Measurements from ENCODE around the gene VAPA. TPM values are rescaled to one million over a fixed set of nuclear protein-coding genes. Genes with fewer than 3 reads are reported as not detected.

Gene VAPA
- total and polyA plus RNA-seq, 2 donors (not counting 1 experiment from before 2014, with no cell fraction given), result 235 to 420 TPM

GRCh38 chr18:9926223-9926894, 12.5 kb downstream of the VAPA start:
- peaks cover 17% of the 10 kb centered on the region for H4K20me1 ChIP-seq (ENCODE audit: control insufficient read depth, extremely low read depth, insufficient read depth, low read length)
- H3K27ac ChIP-seq (ENCODE audit: insufficient read depth, low read length), result no peak overlapping the region
- no peaks in the 10 kb centered on the region for H3K9me3 ChIP-seq (ENCODE audit: control insufficient read depth, insufficient read depth, low read depth, low read length)
- no peaks in the 10 kb centered on the region for H3K27me3 ChIP-seq (ENCODE audit: control insufficient read depth, insufficient read depth, low read length)
- H3K79me2 ChIP-seq (ENCODE audit: control insufficient read depth, insufficient read depth, low read length), result peaks cover 100% of the 10 kb centered on the region
- H3K9ac ChIP-seq (ENCODE audit: insufficient read depth, low read length), result no peak overlapping the region
- H2AFZ ChIP-seq (ENCODE audit: low read length), result no peak overlapping the region
- no peak overlapping the region for H3K4me2 ChIP-seq (ENCODE audit: extremely low read depth, insufficient read depth, low read length)
- no peaks in the 10 kb centered on the region for H3K36me3 ChIP-seq (ENCODE audit: control insufficient read depth, insufficient read depth, low read length)
- peaks cover 7% of the 10 kb centered on the region for H3K4me1 ChIP-seq (ENCODE audit: control insufficient read depth, extremely low read depth, insufficient read depth, low read length)
- DNase-seq (ENCODE audit: low read depth in 2 of 2), result no peak
- H3K4me3 ChIP-seq (replicated peaks in 1 of 4; ENCODE audit: control extremely low read depth in 1 of 4, insufficient read depth in 1 of 4, low read depth in 3 of 4, low read length in 4 of 4), result no peak overlapping the region
- TF ChIP-seq EZH2 (IDR thresholded peaks at IDR 0.05; ENCODE audit: low read length, missing control alignments) (no peak), CTCF (conservative IDR thresholded peaks at IDR 0.05 in 1 of 2, IDR thresholded peaks at IDR 0.05 in 1 of 2; ENCODE audit: low read depth in 1 of 2, low read length in 2 of 2) (no peak)

- Histone ChIP-seq H3K4me2 (ENCODE audit: extremely low read depth, insufficient read depth, low read length) (no peak overlapping the region), H4K20me1 (ENCODE audit: control insufficient read depth, extremely low read depth, insufficient read depth, low read length) (peaks cover 13% of the 10 kb centered on the region), H3K79me2 (ENCODE audit: control insufficient read depth, insufficient read depth, low read length) (peaks cover 99% of the 10 kb centered on the region), H3K9ac (ENCODE audit: insufficient read depth, low read length) (no peak overlapping the region), H3K27me3 (ENCODE audit: control insufficient read depth, insufficient read depth, low read length) (no peaks in the 10 kb centered on the region), H3K4me1 (ENCODE audit: control insufficient read depth, extremely low read depth, insufficient read depth, low read length) (peaks cover 7% of the 10 kb centered on the region), H2AFZ (ENCODE audit: low read length) (no peak overlapping the region), H3K4me3 (replicated peaks in 1 of 4; ENCODE audit: control extremely low read depth in 1 of 4, insufficient read depth in 1 of 4, low read depth in 3 of 4, low read length in 4 of 4) (no peak overlapping the region), H3K36me3 (ENCODE audit: control insufficient read depth, insufficient read depth, low read length) (no peaks in the 10 kb centered on the region), H3K9me3 (ENCODE audit: control insufficient read depth, insufficient read depth, low read depth, low read length) (no peaks in the 10 kb centered on the region), H3K27ac (ENCODE audit: insufficient read depth, low read length) (no peak overlapping the region)
- DNase-seq (ENCODE audit: low read depth in 2 of 2), result no peak
- no peak for TF ChIP-seq EZH2 (IDR thresholded peaks at IDR 0.05; ENCODE audit: low read length, missing control alignments)
- no peak for TF ChIP-seq CTCF (conservative IDR thresholded peaks at IDR 0.05 in 1 of 2, IDR thresholded peaks at IDR 0.05 in 1 of 2; ENCODE audit: low read depth in 1 of 2, low read length in 2 of 2)
Observed at GRCh38 chr18:9926977-9927376, 13.2 kb downstream of the VAPA start.

- Histone ChIP-seq H3K27ac (ENCODE audit: insufficient read depth, low read length) (no peak overlapping the region), H4K20me1 (ENCODE audit: control insufficient read depth, extremely low read depth, insufficient read depth, low read length) (peaks cover 13% of the 10 kb centered on the region), H3K36me3 (ENCODE audit: control insufficient read depth, insufficient read depth, low read length) (no peaks in the 10 kb centered on the region), H3K79me2 (ENCODE audit: control insufficient read depth, insufficient read depth, low read length) (peaks cover 99% of the 10 kb centered on the region), H3K4me2 (ENCODE audit: extremely low read depth, insufficient read depth, low read length) (no peak overlapping the region), H2AFZ (ENCODE audit: low read length) (no peak overlapping the region), H3K9ac (ENCODE audit: insufficient read depth, low read length) (no peak overlapping the region), H3K4me1 (ENCODE audit: control insufficient read depth, extremely low read depth, insufficient read depth, low read length) (peaks cover 7% of the 10 kb centered on the region), H3K9me3 (ENCODE audit: control insufficient read depth, insufficient read depth, low read depth, low read length) (no peaks in the 10 kb centered on the region), H3K27me3 (ENCODE audit: control insufficient read depth, insufficient read depth, low read length) (no peaks in the 10 kb centered on the region), H3K4me3 (replicated peaks in 1 of 4; ENCODE audit: control extremely low read depth in 1 of 4, insufficient read depth in 1 of 4, low read depth in 3 of 4, low read length in 4 of 4) (no peak overlapping the region)
- no peak for DNase-seq (ENCODE audit: low read depth in 2 of 2)
- TF ChIP-seq CTCF (conservative IDR thresholded peaks at IDR 0.05 in 1 of 2, IDR thresholded peaks at IDR 0.05 in 1 of 2; ENCODE audit: low read depth in 1 of 2, low read length in 2 of 2) (no peak), EZH2 (IDR thresholded peaks at IDR 0.05; ENCODE audit: low read length, missing control alignments) (no peak)
Observed at GRCh38 chr18:9927392-9928063, 13.7 kb downstream of the VAPA start.
